Measurements from ENCODE around the gene MCOLN2. TPM values are rescaled to one million over a fixed set of nuclear protein-coding genes. Genes with fewer than 3 reads are reported as not detected.
"Not testable (repeated sequence)": the region's sequence is repeated elsewhere in the genome, so short reads cannot be mapped to it uniquely, and the experiment has no call there.

MCOLN2 gene
- total RNA-seq, 2 experiments from 2014 or later, result 104 to 188 TPM

GRCh38 chr1:85015826-85016225, 18.9 kb upstream of the MCOLN2 start:
- BruUV-seq (replicated peaks), result no TSS peak
- intact Hi-C loops (cut with micrococcal nuclease; ENCODE audit: unreplicated experiment), result no loop called here
- H3K79me2 ChIP-seq (ENCODE audit: insufficient read depth, low read depth, low read length), result no peaks in the 10 kb centered on the region
- no peaks in the 10 kb centered on the region for H3K9me2 ChIP-seq (ENCODE audit: insufficient read depth, low read length)
- no peaks in the 10 kb centered on the region for H4K20me1 ChIP-seq (ENCODE audit: insufficient read depth, low read length)
- H3K36me3 ChIP-seq (ENCODE audit: insufficient read depth, low read length), result no peaks in the 10 kb centered on the region
- POLR2A ChIA-PET, result no interaction called here
- H2AFZ ChIP-seq (ENCODE audit: low read length), result no peak overlapping the region
- no peaks in the 10 kb centered on the region for H3K9me3 ChIP-seq (ENCODE audit: low read length)
- no peak for TF ChIP-seq EZH2phosphoT487 (IDR thresholded peaks at IDR 0.05; ENCODE audit: borderline replicate concordance, low read depth, low read length)
- TF ChIP-seq, protein P1, sequence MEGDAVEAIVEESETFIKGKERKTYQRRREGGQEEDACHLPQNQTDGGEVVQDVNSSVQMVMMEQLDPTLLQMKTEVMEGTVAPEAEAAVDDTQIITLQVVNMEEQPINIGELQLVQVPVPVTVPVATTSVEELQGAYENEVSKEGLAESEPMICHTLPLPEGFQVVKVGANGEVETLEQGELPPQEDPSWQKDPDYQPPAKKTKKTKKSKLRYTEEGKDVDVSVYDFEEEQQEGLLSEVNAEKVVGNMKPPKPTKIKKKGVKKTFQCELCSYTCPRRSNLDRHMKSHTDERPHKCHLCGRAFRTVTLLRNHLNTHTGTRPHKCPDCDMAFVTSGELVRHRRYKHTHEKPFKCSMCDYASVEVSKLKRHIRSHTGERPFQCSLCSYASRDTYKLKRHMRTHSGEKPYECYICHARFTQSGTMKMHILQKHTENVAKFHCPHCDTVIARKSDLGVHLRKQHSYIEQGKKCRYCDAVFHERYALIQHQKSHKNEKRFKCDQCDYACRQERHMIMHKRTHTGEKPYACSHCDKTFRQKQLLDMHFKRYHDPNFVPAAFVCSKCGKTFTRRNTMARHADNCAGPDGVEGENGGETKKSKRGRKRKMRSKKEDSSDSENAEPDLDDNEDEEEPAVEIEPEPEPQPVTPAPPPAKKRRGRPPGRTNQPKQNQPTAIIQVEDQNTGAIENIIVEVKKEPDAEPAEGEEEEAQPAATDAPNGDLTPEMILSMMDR (conservative IDR thresholded peaks at IDR 0.05; ENCODE audit: low read length), result no peak
- no peak overlapping the region for H3K4me3 ChIP-seq (ENCODE audit: low read depth, low read length, poor library complexity, severe bottlenecking)
- CTCF ChIA-PET (ENCODE audit: unreplicated experiment), result no interaction called here
- no peak for DNase-seq (ENCODE audit: low spot score)
- no peaks in the 10 kb centered on the region for H3K4me1 ChIP-seq (ENCODE audit: insufficient read depth, low read length, poor library complexity, severe bottlenecking)
- no peak overlapping the region for H3K27ac ChIP-seq (ENCODE audit: low read depth, low read length, poor library complexity, severe bottlenecking)
- no peak overlapping the region for H3K4me2 ChIP-seq (ENCODE audit: low read length)

DNA sequence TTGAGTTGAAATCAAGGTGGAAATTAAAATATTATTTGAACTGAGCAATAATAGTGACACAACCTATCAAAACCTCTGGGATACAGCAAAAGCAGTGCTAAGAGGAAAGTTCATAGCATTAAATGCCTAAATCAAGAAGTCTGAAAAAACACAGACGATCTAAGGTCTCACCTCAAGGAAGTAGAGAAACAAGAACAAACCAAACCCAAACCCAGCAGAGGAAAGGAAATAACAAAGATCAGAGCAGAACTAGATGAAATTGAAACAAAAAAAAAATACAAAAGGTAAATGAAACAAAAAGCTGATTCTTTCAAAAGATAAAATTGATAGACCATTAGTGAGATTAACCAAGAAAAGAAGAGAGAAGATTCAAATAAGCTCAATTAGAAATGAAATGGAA, 8.7 kb upstream of the MCOLN2 start:
- BruUV-seq (replicated peaks); DNase-seq (ENCODE audit: low spot score); H3K79me2 ChIP-seq (ENCODE audit: insufficient read depth, low read depth, low read length); H3K4me2 ChIP-seq (ENCODE audit: low read length); H3K27ac ChIP-seq (ENCODE audit: low read depth, low read length, poor library complexity, severe bottlenecking); H3K9me3 ChIP-seq (ENCODE audit: low read length); H3K9me2 ChIP-seq (ENCODE audit: insufficient read depth, low read length); CTCF ChIA-PET (ENCODE audit: unreplicated experiment); intact Hi-C loops (cut with micrococcal nuclease; ENCODE audit: unreplicated experiment); H4K20me1 ChIP-seq (ENCODE audit: insufficient read depth, low read length); H2AFZ ChIP-seq (ENCODE audit: low read length); H3K4me3 ChIP-seq (ENCODE audit: low read depth, low read length, poor library complexity, severe bottlenecking): not testable (repeated sequence)
- POLR2A ChIA-PET, result interaction anchor here (1.0 kb wide), 1 partner anchor 33 kb away, joined by 3 read pairs; no protein-coding TSS in a partner anchor
- peaks cover 15% of the 10 kb centered on the region for H3K4me1 ChIP-seq (ENCODE audit: insufficient read depth, low read length, poor library complexity, severe bottlenecking)
- peaks cover 13% of the 10 kb centered on the region for H3K36me3 ChIP-seq (ENCODE audit: insufficient read depth, low read length)

- peaks cover 13% of the 10 kb centered on the region for H3K36me3 ChIP-seq (ENCODE audit: insufficient read depth, low read length)
- H3K4me1 ChIP-seq (ENCODE audit: insufficient read depth, low read length, poor library complexity, severe bottlenecking), result peaks cover 32% of the 10 kb centered on the region
- peaks cover 12% of the 10 kb centered on the region; the same call in 1 of the 2 replicates for H3K79me2 ChIP-seq (ENCODE audit: insufficient read depth, low read depth, low read length)
- H3K9me2 ChIP-seq (ENCODE audit: insufficient read depth, low read length), result no peaks in the 10 kb centered on the region
- peak overlapping the region; percentile 38 for H3K4me2 ChIP-seq (ENCODE audit: low read length)
- no peak overlapping the region for H3K4me3 ChIP-seq (ENCODE audit: low read depth, low read length, poor library complexity, severe bottlenecking)
- no peaks in the 10 kb centered on the region; the same call in 1 of the 2 replicates for H3K9me3 ChIP-seq (ENCODE audit: low read length)
- ChIA-PET POLR2A (interaction anchor here (0.6 to 1.5 kb wide), 7 partner anchors 15 to 276 kb away, joined by 3 to 4 read pairs (median 3); no protein-coding TSS in a partner anchor), CTCF (ENCODE audit: unreplicated experiment) (no interaction called here)
- H3K27ac ChIP-seq (ENCODE audit: low read depth, low read length, poor library complexity, severe bottlenecking), result no peak overlapping the region
- intact Hi-C loops (cut with micrococcal nuclease; ENCODE audit: unreplicated experiment), result no loop called here
- TF ChIP-seq EZH2phosphoT487 (IDR thresholded peaks at IDR 0.05; ENCODE audit: borderline replicate concordance, low read depth, low read length), result no peak
- TF ChIP-seq, protein P1 (conservative IDR thresholded peaks at IDR 0.05; ENCODE audit: low read length), result no peak
- H2AFZ ChIP-seq (ENCODE audit: low read length), result no peak overlapping the region
- DNase-seq (ENCODE audit: low spot score), result peak; percentile 27
- H4K20me1 ChIP-seq (ENCODE audit: insufficient read depth, low read length), result no peaks in the 10 kb centered on the region
- BruUV-seq (replicated peaks), result no TSS peak
These were observed 4.8 kb upstream of the MCOLN2 start for GRCh38 chr1:85001742-85002141.
